AG04450 (cell line): ENCODE results near the gene SYNJ1. TPM values are rescaled to one million over a fixed set of nuclear protein-coding genes. Genes with fewer than 3 reads are reported as not detected.

ENCODE experiments used
- CTCF ChIA-PET: fragments of 300-600, 350-600 bp; formaldehyde crosslinking; extraction: SDS; loops from one replicate; lab custom pipeline; 2022; ENCODE audit warnings: antibody characterized with exemption, inconsistent platforms; lab: Charles Lee
- POLR2A ChIA-PET: fragments of 350-600 bp; formaldehyde crosslinking; extraction: SDS; loops from one replicate; lab custom pipeline; 2021; ENCODE audit warnings: antibody characterized with exemption, inconsistent platforms; lab: Yijun Ruan, JAX
- DNase-seq: peaks from one replicate; pipeline ENCODE4 v3.0.0-alpha.2; 2011; ENCODE audit warnings: low read depth, low spot score
- H3K27ac ChIP-seq: one replicate; pipeline ENCODE4 v1.5.1; 2012; ENCODE audit warnings: low read depth, low read length, control low read depth
- H3K27me3 ChIP-seq: one replicate; pipeline ENCODE4 v1.6.0; 2012; ENCODE audit warnings: low read length; ENCODE audit not compliant: control insufficient read depth, insufficient read depth
- H3K4me3 ChIP-seq: 2 replicates; pipeline ENCODE4 v1.5.1; 2011; ENCODE audit warnings: mild to moderate bottlenecking, low read depth, low read length, control low read depth
- H3K9me3 ChIP-seq: 2 replicates; pipeline ENCODE4 v1.5.1; 2012; ENCODE audit warnings: low read length; ENCODE audit not compliant: control insufficient read depth, insufficient read depth
- CTCF ChIP-seq: IDR thresholded peaks from 2 replicates; pipeline ENCODE4 v1.5.1; 2011; ENCODE audit warnings: low read depth, low read length, control low read depth, inconsistent platforms
- polyA plus RNA-seq: library from polyadenylated mRNA; depleted of rRNA; stranded (reverse); fragments of >200 nt; gene quantifications from 2 replicates; pipeline ENCODE4 v1.2.3, GENCODE V29; 2011

The SYNJ1 gene
- polyA plus RNA-seq, 1 experiment, result 7.3 TPM

- Histone ChIP-seq H3K27me3 (peaks cover 21% of the 10 kb centered on the region), H3K4me3 (no peak overlapping the region), H3K27ac (no peak overlapping the region), H3K9me3 (no peaks in the 10 kb centered on the region)
- ChIA-PET POLR2A (interaction anchor here (0.6 kb wide), 1 partner anchor 14 kb away, joined by 10 read pairs; no protein-coding TSS in a partner anchor), CTCF (interaction anchor here (1.4 to 7.6 kb wide), 4 partner anchors 14 to 184 kb away, joined by 3 to 39 read pairs (median 5); no protein-coding TSS in a partner anchor)
- TF ChIP-seq CTCF, result no peak
- no peak for DNase-seq
Measured at GRCh38 chr21:32587120-32587519, 140.7 kb downstream of the SYNJ1 start.

GRCh38 chr21:32585970-32586369, 141.8 kb downstream of the SYNJ1 start:
- no peak overlapping the region for H3K27ac ChIP-seq
- POLR2A ChIA-PET, result no interaction called here
- TF ChIP-seq CTCF, result no peak
- H3K27me3 ChIP-seq, result peaks cover 22% of the 10 kb centered on the region
- H3K4me3 ChIP-seq, result no peak overlapping the region
- no peaks in the 10 kb centered on the region for H3K9me3 ChIP-seq
- CTCF ChIA-PET, result interaction anchor here (1.3 to 1.5 kb wide), 2 partner anchors 17 to 183 kb away, joined by 3 read pairs; no protein-coding TSS in a partner anchor
- DNase-seq, result no peak

- no peak for TF ChIP-seq CTCF
- ChIA-PET CTCF (interaction anchor here (1.3 to 1.5 kb wide), 2 partner anchors 16 to 182 kb away, joined by 3 read pairs; no protein-coding TSS in a partner anchor), POLR2A (no interaction called here)
- Histone ChIP-seq H3K27me3 (peaks cover 22% of the 10 kb centered on the region), H3K4me3 (no peak within 1 kb of the TSS), H3K9me3 (no peaks in the 10 kb centered on the region), H3K27ac (no peak within 1 kb of the TSS)
- DNase-seq, result no peak
Measured at GRCh38 chr21:32585042-32585710, 142.6 kb downstream of the SYNJ1 start, which contains the start of gene TCP10L. TCP10L (minus strand) TSS chr21:32585523; CDS start chr21:32584304, 1,219 bp downstream.

- no peak for TF ChIP-seq CTCF
- Histone ChIP-seq H3K9me3 (no peaks in the 10 kb centered on the region), H3K4me3 (no peak overlapping the region), H3K27me3 (peaks cover 22% of the 10 kb centered on the region), H3K27ac (no peak overlapping the region)
- DNase-seq, result no peak
- ChIA-PET POLR2A (no interaction called here), CTCF (interaction anchor here (0.9 to 1.5 kb wide), 2 partner anchors 15 kb away, joined by 3 read pairs; no protein-coding TSS in a partner anchor)
Measured at GRCh38 chr21:32584472-32584871, 143.3 kb downstream of the SYNJ1 start.

- Histone ChIP-seq H3K27ac (no peak overlapping the region), H3K9me3 (no peaks in the 10 kb centered on the region; the same call in 1 of the 2 replicates), H3K27me3 (peaks cover 36% of the 10 kb centered on the region), H3K4me3 (no peak overlapping the region)
- no peak for DNase-seq
- ChIA-PET POLR2A (no interaction called here), CTCF (interaction anchor here (2.2 kb wide), 1 partner anchor 12 kb away, joined by 7 read pairs; no protein-coding TSS in a partner anchor)
- no peak for TF ChIP-seq CTCF
Measured at GRCh38 chr21:32581732-32582131, 146.1 kb downstream of the SYNJ1 start.
